ENCODE data around the gene ELP1.

The ELP1 gene

DNA sequence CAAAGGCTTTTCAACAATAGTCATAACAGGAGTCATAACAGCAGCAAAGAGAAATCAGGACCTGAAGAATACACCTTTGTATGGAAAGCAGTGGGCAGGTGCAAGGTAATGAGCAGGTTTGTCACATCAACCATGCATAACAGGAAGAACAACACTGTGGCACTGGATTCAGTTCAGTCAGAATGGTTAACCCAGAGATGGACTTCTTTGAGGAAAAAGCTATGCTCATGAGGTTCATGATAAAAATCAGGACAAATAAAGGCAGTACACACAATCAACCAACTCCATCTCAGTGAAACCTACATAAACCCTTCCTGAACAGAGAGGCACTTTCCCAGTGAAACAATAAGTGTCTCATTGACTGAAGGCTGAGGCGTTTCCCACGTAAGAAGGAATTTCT lies 27.2 kb upstream of the ELP1 start:
- TF ChIP-seq RAD21 (IDR thresholded peaks at IDR 0.05; ENCODE audit: low read depth) (no peak), EP300 (IDR thresholded peaks at IDR 0.05; ENCODE audit: borderline replicate concordance) (no peak), ZBTB7A (IDR thresholded peaks at IDR 0.05; ENCODE audit: low read depth) (no peak), NFIC (IDR thresholded peaks at IDR 0.05) (no peak), EGR1 (IDR thresholded peaks at IDR 0.05) (no peak), CEBPB (IDR thresholded peaks at IDR 0.05) (no peak), YY1 (IDR thresholded peaks at IDR 0.05; ENCODE audit: low read depth) (no peak), USF1 (IDR thresholded peaks at IDR 0.05) (no peak), TAF1 (IDR thresholded peaks at IDR 0.05; ENCODE audit: low read depth) (no peak), TEAD4 (IDR thresholded peaks at IDR 0.05) (no peak), TCF12 (IDR thresholded peaks at IDR 0.05; ENCODE audit: low read depth) (no peak)
- TF ChIP-seq, protein P1, sequence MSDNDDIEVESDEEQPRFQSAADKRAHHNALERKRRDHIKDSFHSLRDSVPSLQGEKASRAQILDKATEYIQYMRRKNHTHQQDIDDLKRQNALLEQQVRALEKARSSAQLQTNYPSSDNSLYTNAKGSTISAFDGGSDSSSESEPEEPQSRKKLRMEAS (IDR thresholded peaks at IDR 0.05), result no peak

DNA sequence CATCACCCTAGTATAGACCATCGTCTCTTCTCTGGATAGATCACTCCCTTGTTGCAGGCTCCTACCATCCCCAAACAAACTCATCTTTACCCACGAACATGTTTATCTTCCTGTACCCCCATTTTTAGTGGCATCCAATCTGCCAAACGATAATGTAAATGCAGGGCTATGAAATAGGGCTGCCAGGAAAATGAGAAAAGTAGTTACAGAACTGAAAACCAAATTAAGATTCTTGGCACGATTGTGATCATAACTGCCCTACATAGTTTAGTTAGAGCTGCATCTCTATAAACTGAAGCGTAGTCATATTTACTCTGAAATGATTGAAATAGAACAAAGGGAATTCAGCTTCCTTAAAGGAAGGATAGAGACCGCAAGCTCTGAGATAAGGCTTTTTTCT lies 26.4 kb upstream of the ELP1 start:
- TF ChIP-seq YY1 (IDR thresholded peaks at IDR 0.05; ENCODE audit: low read depth), result no peak
- TF ChIP-seq REST (IDR thresholded peaks at IDR 0.05; ENCODE audit: low read depth), result no peak
- no peak for TF ChIP-seq EP300 (IDR thresholded peaks at IDR 0.05; ENCODE audit: borderline replicate concordance)
- no peak for TF ChIP-seq TEAD4 (IDR thresholded peaks at IDR 0.05)
- TF ChIP-seq RAD21 (IDR thresholded peaks at IDR 0.05; ENCODE audit: low read depth), result no peak
- no peak for TF ChIP-seq EGR1 (IDR thresholded peaks at IDR 0.05)
- TF ChIP-seq NFIC (IDR thresholded peaks at IDR 0.05), result no peak
- no peak for TF ChIP-seq TAF1 (IDR thresholded peaks at IDR 0.05; ENCODE audit: low read depth)
- TF ChIP-seq, protein P1 (IDR thresholded peaks at IDR 0.05), result no peak
- no peak for TF ChIP-seq CREB1 (IDR thresholded peaks at IDR 0.05; ENCODE audit: low read depth)
- no peak for TF ChIP-seq FOXM1 (IDR thresholded peaks at IDR 0.05; ENCODE audit: borderline replicate concordance, low read depth)
- TF ChIP-seq ZBTB7A (IDR thresholded peaks at IDR 0.05; ENCODE audit: low read depth), result no peak
- no peak for TF ChIP-seq CEBPB (IDR thresholded peaks at IDR 0.05)
- TF ChIP-seq TCF12 (IDR thresholded peaks at IDR 0.05; ENCODE audit: low read depth), result no peak
- TF ChIP-seq USF1 (IDR thresholded peaks at IDR 0.05), result no peak

GRCh38 chr9:108956631-108957026 lies 22.7 kb upstream of the ELP1 start:
- TF ChIP-seq USF1 (IDR thresholded peaks at IDR 0.05), result no peak
- no peak for TF ChIP-seq TCF12 (IDR thresholded peaks at IDR 0.05; ENCODE audit: low read depth)
- TF ChIP-seq EGR1 (IDR thresholded peaks at IDR 0.05), result no peak
- TF ChIP-seq YY1 (IDR thresholded peaks at IDR 0.05; ENCODE audit: low read depth), result no peak
- TF ChIP-seq REST (IDR thresholded peaks at IDR 0.05; ENCODE audit: low read depth), result no peak
- TF ChIP-seq ZBTB7A (IDR thresholded peaks at IDR 0.05; ENCODE audit: low read depth), result no peak
- TF ChIP-seq FOXM1 (IDR thresholded peaks at IDR 0.05; ENCODE audit: borderline replicate concordance, low read depth), result no peak
- TF ChIP-seq EP300 (IDR thresholded peaks at IDR 0.05; ENCODE audit: borderline replicate concordance), result no peak
- no peak for TF ChIP-seq CREB1 (IDR thresholded peaks at IDR 0.05; ENCODE audit: low read depth)
- no peak for TF ChIP-seq TEAD4 (IDR thresholded peaks at IDR 0.05)
- TF ChIP-seq RAD21 (IDR thresholded peaks at IDR 0.05; ENCODE audit: low read depth), result no peak
- TF ChIP-seq TAF1 (IDR thresholded peaks at IDR 0.05; ENCODE audit: low read depth), result no peak
- no peak for TF ChIP-seq CEBPB (IDR thresholded peaks at IDR 0.05)

GRCh38 chr9:108956022-108956630 lies 22.2 kb upstream of the ELP1 start:
- TF ChIP-seq CEBPB (IDR thresholded peaks at IDR 0.05) (no peak), YY1 (IDR thresholded peaks at IDR 0.05; ENCODE audit: low read depth) (no peak), FOXM1 (IDR thresholded peaks at IDR 0.05; ENCODE audit: borderline replicate concordance, low read depth) (no peak), USF1 (IDR thresholded peaks at IDR 0.05) (no peak), EGR1 (IDR thresholded peaks at IDR 0.05) (no peak), TAF1 (IDR thresholded peaks at IDR 0.05; ENCODE audit: low read depth) (no peak), TCF12 (IDR thresholded peaks at IDR 0.05; ENCODE audit: low read depth) (no peak)
